ENCODE data around the gene MORC3. TPM values are rescaled to one million over a fixed set of nuclear protein-coding genes. Genes with fewer than 3 reads are reported as not detected.
A peak's percentile ranks its signal among the peaks of the same experiment; 100 is the strongest.
"Not testable (repeated sequence)": the region's sequence is repeated elsewhere in the genome, so short reads cannot be mapped to it uniquely, and the experiment has no call there.

Gene MORC3, protein sequence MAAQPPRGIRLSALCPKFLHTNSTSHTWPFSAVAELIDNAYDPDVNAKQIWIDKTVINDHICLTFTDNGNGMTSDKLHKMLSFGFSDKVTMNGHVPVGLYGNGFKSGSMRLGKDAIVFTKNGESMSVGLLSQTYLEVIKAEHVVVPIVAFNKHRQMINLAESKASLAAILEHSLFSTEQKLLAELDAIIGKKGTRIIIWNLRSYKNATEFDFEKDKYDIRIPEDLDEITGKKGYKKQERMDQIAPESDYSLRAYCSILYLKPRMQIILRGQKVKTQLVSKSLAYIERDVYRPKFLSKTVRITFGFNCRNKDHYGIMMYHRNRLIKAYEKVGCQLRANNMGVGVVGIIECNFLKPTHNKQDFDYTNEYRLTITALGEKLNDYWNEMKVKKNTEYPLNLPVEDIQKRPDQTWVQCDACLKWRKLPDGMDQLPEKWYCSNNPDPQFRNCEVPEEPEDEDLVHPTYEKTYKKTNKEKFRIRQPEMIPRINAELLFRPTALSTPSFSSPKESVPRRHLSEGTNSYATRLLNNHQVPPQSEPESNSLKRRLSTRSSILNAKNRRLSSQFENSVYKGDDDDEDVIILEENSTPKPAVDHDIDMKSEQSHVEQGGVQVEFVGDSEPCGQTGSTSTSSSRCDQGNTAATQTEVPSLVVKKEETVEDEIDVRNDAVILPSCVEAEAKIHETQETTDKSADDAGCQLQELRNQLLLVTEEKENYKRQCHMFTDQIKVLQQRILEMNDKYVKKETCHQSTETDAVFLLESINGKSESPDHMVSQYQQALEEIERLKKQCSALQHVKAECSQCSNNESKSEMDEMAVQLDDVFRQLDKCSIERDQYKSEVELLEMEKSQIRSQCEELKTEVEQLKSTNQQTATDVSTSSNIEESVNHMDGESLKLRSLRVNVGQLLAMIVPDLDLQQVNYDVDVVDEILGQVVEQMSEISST
- polyA plus RNA-seq (ENCODE audit: insufficient read length in 4 of 4), result 10 to 100 TPM; 29.1 to 45.4 (median 38.7) TPM

DNA sequence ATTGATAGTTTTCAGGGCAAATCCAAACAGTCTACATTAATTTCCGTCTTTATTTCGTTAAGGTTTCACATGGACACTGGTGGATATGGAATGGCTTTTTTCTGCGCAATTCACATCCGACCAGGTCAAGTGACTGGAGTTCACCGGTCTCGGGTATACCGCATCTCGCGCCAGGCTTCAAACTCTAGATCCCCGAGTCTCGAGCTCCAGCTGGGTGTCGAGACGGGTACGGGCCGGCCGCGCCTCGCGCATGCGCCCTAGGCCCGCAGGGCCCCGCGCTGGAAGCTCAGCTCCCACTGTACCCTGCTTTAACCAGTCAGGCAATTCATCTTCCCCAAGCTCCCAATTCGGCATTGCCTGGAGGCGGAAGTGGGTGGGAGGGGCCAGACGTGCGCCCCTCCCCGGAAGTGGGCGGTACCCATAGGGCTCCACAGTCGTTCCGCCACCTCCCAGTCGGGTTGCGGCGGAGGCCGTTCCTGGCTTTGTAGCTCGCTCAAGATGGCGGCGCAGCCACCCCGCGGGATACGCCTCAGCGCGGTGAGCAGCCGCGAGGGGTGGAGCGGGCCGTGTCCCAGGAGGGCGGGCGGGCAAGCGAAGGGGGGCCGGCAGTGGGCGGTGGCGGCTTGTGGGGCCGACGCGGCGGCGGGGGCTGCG is at the start of gene MORC3:
Gene MORC3, plus strand, starts transcription at position 431 of the 654 bp plus-strand sequence. Its CDS starts 68 bp downstream, at position 499.
- DNase-seq (ENCODE audit: low read depth in 4 of 4, low spot score in 2 of 4), result peak; percentile 95 to 100 (median 98)

DNA sequence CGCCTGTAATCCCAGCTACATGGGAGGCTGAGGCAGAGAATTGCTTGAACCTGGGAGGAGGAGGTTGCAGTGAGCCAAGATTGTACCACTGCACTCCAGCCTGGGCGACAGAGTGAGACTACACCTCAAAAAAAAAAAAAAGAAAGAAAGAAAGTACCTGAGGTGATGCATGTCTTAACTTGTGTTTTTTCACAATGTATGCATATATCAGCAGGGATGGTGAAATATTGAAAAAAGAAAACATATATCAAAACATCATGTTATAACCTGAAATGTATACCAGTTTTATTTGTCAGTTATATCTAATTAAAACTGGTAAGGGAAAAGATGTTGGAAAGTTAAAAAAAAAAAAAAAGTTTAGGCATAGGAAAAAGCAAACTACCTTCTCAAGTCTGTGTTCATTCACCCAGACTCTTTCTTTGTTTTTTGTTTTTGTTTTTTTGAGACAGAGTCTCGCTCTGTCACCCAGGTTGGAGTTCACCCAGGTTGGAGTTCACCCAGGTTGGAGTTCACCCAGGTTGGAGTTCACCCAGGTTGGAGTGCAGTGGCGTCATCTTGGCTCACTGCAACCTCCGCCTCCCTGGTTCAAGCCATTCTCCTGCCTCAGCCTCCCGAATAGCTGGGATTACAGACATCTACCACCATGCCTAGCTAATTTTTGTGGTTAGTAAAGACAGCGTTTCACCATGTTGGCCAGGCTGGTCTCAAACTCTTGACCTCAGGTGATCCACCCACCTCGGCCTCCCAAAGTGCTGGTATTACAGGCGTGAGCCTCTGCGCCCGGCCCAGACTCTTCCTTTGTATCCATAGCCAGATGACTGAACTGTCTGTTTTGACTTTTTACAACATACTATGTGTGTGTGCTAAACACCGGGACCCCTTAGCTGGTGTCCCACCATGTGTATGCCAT is 49.0 kb upstream of the MORC3 start:
- not testable (repeated sequence) for DNase-seq (ENCODE audit: low read depth in 4 of 4, low spot score in 2 of 4)

DNA sequence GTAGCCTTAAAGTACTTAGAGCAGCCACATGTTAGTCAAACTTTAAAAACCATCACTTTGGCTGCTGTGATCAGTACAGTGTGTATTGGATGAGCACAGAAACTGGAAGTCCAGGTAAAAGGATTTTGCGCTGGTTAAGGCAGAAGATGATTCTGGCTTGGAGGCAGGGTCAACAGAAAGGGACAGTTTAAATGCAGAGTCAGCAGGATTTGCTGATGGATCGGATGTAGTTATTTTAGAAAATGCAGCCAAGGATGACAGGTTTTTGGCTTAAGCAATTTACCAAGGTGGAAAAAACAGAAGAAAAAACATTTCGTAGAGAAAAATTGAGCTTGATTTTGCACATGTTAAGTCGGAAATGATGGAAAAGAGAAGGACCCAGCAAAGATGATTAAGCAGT is 45.9 kb upstream of the MORC3 start:
- no peak for DNase-seq (ENCODE audit: low read depth in 4 of 4, low spot score in 2 of 4)

DNA sequence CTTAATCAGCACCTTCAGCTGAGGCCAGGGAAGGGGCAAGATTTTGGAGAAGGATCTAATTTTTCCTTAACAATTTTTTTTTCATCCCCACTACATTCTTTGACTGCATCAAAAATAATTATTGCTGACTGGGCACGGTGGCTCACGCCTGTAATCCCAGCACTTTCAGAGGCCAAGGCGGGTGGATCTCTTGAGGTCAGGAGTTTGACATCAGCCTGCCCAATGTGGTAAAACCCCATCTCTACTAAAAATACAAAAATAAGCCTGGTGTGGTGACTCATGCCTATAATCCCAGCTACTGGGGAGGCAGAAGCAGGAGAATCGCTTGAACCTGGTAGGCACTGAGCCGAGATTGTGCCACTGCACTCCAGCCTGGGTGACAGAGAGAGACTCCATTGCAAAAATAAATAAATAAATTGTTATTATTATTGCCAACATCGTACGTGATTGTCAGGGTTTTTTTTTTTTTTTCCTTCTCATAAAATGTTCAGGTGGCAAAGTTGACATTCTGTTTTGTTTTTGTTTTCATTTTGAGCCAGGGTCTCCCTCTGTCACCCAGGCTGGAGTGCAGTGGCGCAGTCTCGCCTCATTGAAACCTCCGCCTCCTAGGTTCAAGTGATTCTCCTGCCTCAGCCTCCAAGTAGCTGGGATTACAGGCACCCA is 37.3 kb upstream of the MORC3 start:
- DNase-seq (ENCODE audit: low read depth in 4 of 4, low spot score in 2 of 4), result no peak

DNA sequence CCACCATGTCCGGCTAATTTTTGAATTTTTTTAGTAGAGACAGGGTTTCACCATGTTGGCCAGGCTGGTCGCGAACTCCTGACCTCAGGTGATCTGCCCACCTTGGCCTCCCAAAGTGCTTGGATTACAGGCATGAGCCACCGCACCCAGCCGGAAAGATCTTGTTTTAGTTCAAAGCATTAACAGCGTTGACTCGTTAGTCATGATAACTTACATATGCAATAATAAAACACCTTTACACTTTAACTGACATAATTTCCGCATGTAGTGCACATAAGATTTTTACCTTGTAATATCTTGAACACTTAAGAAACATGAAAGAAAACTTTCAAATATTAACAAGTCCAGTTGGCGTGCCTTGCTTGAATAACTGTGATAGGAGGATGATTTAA is 36.8 kb upstream of the MORC3 start:
- DNase-seq (ENCODE audit: low read depth in 4 of 4, low spot score in 2 of 4), result not testable (repeated sequence)

DNA sequence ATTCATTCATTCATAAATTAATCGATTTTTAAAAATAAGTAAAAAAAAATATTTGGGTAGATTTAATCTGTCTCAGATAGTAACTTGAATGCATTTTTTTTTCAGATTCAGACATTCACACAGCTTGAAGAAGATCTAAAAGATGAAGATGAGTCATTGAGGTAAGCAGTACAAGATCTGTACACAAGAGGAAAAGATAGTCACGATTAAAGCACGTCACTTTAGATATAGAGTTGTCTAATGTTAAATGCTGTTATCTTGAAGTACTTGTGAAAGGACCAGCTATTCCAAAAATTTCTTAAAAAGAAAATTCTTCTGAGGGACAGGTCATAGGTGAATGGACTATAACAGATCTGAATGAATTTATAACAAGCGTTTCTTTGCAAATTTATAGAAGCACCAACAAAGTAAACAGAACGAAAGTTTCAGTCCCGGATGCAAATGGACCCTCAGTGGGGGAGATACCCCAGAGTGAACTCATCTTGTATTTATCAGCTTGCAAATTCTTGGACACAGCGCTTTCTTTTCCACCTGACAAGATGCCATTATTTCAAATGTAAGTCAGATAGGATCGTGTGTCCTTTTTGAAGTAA is 31.2 kb upstream of the MORC3 start:
- peak in 1 of 4 donors; percentile 2 for DNase-seq (ENCODE audit: low read depth in 4 of 4, low spot score in 2 of 4)

DNA sequence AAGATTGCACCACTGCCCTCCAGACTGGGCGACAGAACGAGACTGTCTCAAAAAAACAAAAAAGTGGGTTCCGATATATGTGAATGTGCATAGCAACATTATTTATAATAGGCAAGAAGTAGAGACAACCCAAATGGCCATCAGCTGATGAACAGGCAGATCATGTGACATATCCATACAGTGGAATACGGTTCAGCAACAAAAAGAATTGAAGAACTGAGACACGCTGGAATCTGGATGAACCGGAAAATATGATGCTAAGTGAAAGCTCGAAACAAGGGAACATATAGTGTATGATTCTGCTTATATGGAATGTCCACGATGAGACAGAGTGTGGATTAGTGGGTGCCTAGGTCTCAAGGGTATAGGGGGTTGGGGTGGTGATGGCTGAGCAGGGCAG is 28.5 kb upstream of the MORC3 start:
- DNase-seq (ENCODE audit: low read depth in 4 of 4, low spot score in 2 of 4), result no peak

DNA sequence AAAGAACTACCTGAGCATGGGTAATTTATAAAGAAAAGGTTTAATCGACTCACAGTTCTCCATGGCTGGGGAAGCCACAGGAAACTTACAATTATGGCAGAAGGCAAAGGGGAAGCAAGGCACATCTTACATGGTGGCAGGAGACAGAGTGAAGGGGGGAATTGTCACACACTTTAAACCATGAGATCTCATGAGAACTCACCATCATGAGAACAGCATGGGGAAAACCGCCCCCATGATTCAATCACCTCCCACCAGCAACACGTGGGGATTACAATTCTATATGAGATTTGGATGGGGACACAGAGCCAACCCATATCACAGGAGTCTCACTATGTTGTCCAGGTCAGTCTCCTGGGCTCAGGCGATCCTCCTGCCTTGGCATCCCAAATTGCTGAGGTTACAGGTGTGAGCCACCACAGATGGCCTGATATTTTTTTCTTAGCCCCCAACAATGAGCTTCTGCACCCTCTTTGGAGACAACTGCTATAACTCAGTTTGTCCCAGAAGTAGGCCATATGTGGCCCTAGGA is 22.5 kb upstream of the MORC3 start:
- no peak for DNase-seq (ENCODE audit: low read depth in 4 of 4, low spot score in 2 of 4)

DNA sequence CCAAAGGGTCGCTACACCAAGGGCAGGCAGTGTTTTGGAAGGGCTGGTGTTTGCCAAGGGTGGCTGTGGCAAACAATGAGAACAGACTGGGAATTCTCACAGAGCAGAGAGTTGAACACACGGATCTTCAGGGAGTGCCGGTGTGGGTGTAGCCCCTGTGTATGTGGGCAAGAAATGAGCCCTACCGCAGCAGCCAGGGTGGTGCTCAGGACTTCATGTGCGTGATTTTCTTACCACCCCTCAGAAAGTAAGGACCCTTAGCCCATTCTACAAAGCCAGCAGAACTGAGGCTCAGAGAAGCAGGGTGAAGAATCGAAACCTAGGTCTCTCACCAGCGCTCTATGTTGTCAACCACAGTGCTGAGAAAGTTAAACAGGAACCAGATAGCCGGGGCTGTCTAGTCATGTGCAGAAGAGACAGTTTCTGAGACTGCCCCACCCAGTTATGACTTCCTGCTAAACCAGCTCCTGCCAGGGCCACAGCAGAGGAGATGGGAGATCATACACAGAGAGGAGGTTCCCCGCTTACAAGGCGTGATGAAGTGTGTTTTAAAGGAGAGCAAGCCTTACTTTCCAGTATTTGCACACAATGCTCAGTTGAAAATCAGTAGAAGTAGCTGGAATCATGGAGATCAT is 21.9 kb upstream of the MORC3 start:
- no peak for DNase-seq (ENCODE audit: low read depth in 4 of 4, low spot score in 2 of 4)

DNA sequence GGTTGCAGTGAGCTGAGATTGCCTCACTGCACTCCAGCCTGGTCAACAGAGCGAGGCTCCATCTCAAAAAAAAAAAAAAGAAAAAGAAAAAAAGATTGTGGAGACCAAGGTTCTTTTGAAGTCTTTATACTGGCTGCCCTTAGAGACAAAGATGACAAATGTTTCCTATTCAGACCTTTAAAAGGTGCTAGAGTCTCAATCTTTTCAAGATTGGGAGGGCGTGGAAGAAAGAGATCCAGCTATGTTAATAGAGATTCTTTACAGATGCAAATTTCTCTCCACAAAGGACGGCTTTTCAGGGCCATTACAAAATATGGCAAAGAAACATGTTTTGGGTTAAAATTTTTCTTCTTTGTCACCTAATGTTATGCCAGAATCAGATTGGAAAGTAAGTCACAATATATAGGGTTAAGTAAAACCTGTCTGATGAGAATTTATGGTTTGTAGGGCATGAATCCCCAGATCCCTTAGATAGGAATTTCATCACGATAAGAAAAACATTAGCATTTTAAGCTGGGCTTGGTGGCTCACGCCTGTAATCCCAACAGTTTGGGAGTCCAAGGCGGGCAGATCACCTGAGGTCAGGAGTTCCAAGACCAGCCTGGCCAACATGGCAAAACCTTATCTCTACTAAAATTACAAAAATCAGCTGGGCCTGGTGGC is 13.0 kb upstream of the MORC3 start:
- no peak for DNase-seq (ENCODE audit: low read depth in 4 of 4, low spot score in 2 of 4)

DNA sequence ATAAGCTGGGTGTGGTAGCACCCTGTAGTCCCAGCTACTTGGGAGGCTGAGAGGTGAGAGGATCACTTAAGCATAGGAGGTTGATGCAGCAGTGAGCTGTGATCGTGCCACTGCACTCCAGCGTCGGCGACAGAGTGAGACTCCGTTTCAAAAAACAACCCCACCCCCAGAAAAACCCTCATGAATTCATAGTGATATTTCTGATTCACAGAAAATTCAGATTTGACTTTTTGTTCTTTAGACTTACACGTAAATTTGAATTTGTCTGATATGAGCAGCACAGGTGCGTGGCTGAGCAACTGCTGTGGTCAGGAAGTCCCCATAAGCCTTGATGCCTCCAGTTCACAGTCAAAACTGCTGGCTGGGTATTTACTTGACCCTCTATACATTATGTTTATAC is 10.0 kb upstream of the MORC3 start:
- DNase-seq (ENCODE audit: low read depth in 4 of 4, low spot score in 2 of 4), result no peak

DNA sequence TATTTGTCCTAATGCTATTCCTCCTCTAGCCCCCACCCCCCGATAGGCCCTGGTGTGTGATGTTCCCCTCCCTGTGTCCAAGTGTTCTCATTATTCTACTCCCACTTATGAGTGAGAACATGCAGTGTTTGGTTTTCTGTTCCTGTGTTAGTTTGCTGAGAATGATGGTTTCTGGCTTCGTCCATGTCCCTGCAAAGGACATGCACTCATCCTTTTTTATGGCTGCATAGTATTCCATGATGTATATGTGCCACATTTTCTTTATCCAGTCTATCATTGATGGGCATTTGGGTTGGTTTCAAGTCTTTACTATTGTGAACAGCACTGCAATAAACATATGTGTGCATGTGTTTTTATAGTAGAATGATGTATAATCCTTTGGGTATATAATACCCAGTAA is 6.6 kb upstream of the MORC3 start:
- not testable (repeated sequence) for DNase-seq (ENCODE audit: low read depth in 4 of 4, low spot score in 2 of 4)

DNA sequence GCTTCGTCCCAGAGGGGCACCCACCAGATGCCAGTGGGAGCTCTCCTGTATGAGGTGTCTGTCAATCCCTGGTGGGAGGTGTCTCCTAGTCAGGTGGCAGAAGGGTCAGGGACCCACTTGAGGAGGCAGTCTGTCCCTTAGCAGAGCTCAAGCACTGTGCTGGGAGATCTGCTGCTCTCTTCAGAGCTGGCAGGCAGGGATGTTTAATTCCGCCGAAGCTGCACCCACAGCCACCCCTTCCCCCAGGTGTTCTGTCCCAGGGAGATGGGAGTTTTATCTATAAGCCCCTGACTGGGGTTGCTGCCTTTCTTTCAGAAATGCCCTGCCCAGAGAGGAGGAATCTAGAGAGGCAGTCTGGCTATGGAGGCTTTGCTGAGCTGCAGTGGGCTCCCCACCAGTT is 4.0 kb upstream of the MORC3 start:
- DNase-seq (ENCODE audit: low read depth in 4 of 4, low spot score in 2 of 4), result not testable (repeated sequence)

DNA sequence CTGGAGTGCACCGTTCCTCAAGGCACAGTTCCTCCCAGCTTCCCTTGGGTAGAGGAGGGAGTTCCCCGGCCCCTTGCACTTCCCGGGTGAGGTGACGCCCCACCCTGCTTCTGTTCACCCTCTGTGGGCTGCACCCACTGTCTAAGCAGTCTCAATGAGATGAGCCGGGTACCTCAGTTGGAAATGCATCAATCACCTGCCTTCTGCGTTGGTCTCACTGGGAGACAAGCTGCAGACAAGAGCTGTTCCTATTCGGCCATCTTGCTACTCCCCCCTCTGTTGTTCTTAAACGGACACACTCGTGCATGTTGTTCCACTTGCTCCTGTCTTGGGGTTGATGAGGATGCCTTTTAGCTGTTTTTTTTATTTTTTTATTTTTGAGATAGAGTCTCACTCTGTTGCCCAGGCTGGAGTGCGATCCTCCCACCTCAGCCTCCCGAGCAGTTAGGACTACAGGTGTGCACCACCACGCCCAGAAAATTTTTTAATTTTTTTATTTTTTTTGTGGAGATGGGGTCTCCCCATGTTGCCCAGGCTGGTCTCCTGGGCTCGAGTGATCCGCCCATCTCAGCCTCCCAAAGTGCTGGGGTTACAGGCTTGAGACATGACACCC is 3.0 kb upstream of the MORC3 start:
- DNase-seq (ENCODE audit: low read depth in 4 of 4, low spot score in 2 of 4), result no peak

DNA sequence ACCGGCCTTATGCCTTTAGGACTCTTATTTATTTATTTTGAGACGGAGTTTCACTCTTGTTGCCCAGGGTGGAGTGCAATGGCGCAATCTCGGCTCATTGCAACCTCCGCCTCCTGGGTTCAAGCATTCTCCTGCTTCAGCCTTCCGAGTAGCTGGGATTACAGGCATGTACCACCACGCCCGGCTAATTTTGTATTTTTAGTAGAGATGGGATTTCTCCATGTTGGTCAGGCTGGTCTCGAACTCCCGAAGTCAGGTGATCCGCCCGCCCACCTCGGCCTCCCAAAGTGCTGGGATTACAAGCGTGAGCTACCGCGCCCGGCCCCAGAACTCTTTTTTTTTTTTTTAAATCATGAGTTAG is 611 bp upstream of the MORC3 start:
- DNase-seq (ENCODE audit: low read depth in 4 of 4, low spot score in 2 of 4), result not testable (repeated sequence)

DNA sequence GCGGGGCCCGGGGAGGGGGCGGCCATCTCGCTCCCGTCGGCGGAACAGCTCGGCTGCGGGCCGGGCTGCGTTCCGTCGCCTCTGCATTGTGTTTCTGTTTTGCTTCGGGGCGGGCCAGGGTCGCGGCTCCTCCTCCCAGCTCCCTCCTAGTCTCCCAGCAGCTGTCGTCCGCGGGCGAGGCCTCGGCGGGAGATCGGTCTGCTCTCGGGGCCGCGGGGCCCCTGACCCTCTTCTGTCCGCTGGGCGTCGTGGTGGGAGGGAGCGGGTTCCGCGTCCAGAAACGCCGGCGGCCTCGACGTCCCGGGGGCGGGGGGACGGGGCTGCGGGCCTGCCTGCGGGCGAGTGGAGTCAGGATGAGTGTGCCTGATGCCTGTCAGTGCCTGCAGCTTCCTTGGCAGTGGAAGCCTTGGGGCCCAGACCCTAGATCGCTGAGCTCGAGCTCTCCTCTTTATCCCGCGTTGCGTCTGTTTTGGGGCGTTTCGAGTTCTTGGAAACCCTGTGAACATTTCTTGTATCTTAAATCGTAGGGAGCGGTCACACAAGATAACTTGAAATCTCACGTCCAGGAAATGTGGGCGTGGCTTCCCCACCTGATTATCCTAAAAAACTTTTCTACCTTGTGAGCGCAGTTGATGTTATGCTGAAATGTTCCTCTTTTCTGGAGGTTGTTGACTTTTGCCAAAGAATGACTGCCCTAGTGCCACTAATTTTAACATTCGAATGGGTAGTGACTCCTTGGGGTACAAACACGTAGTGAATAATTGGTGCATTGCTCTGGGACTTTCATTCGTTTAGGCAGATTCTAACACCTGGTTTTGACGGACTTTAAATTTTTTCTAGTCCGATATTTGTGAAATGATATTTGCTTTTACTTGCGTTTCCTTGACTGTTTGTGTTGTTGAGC is 676 bp downstream of the MORC3 start:
- peak in 3 of 4 donors; percentile 41 to 71 (median 64) for DNase-seq (ENCODE audit: low read depth in 4 of 4, low spot score in 2 of 4)
